Measurements from ENCODE around the gene CLCN1.

Gene CLCN1

GRCh38 chr7:143322760-143323633 is 7.1 kb downstream of the CLCN1 start:
- Histone ChIP-seq H4K20me1 (ENCODE audit: insufficient read depth, low read length) (no peaks in the 10 kb centered on the region), H3K9ac (ENCODE audit: low read length) (no peak overlapping the region), H3K4me2 (ENCODE audit: low read depth, low read length) (no peak overlapping the region), H3K79me2 (ENCODE audit: low read length) (no peaks in the 10 kb centered on the region), H3K4me1 (ENCODE audit: low read length) (no peaks in the 10 kb centered on the region), H3F3A (ENCODE audit: insufficient read depth, low read length) (no peaks in the 10 kb centered on the region), H3K27ac (ENCODE audit: low read length) (no peak overlapping the region), H3K9me3 (replicated peaks; ENCODE audit: insufficient read depth, low read length) (no peaks in the 10 kb centered on the region), H3K36me3 (replicated peaks; ENCODE audit: insufficient read depth, low read length) (no peaks in the 10 kb centered on the region), H3K9me2 (replicated peaks; ENCODE audit: insufficient read depth, low read length) (no peaks in the 10 kb centered on the region), H3K4me3 (ENCODE audit: low read length) (no peak overlapping the region), H2AFZ (ENCODE audit: low read length) (no peak overlapping the region), H3K27me3 (replicated peaks; ENCODE audit: insufficient read depth, low read length) (no peaks in the 10 kb centered on the region)
- TF ChIP-seq EZH2 (optimal IDR thresholded peaks at IDR 0.05; ENCODE audit: low read depth, low read length) (no peak), EZH2phosphoT487 (IDR thresholded peaks at IDR 0.05; ENCODE audit: low read length) (no peak), CTCF (IDR thresholded peaks at IDR 0.05; ENCODE audit: low read length) (no peak)
- no peak for DNase-seq

GRCh38 chr7:143323653-143324052 is 7.7 kb downstream of the CLCN1 start:
- Histone ChIP-seq H3K36me3 (replicated peaks; ENCODE audit: insufficient read depth, low read length) (no peaks in the 10 kb centered on the region), H3K4me1 (ENCODE audit: low read length) (no peaks in the 10 kb centered on the region), H3K4me3 (ENCODE audit: low read length) (no peak overlapping the region), H4K20me1 (ENCODE audit: insufficient read depth, low read length) (no peaks in the 10 kb centered on the region), H3K9me3 (replicated peaks; ENCODE audit: insufficient read depth, low read length) (no peaks in the 10 kb centered on the region), H3K4me2 (ENCODE audit: low read depth, low read length) (no peak overlapping the region), H2AFZ (ENCODE audit: low read length) (no peak overlapping the region), H3K27me3 (replicated peaks; ENCODE audit: insufficient read depth, low read length) (no peaks in the 10 kb centered on the region), H3K9me2 (replicated peaks; ENCODE audit: insufficient read depth, low read length) (no peaks in the 10 kb centered on the region), H3K27ac (ENCODE audit: low read length) (no peak overlapping the region), H3F3A (ENCODE audit: insufficient read depth, low read length) (no peaks in the 10 kb centered on the region), H3K79me2 (ENCODE audit: low read length) (no peaks in the 10 kb centered on the region), H3K9ac (ENCODE audit: low read length) (no peak overlapping the region)
- no peak for DNase-seq
- TF ChIP-seq EZH2phosphoT487 (IDR thresholded peaks at IDR 0.05; ENCODE audit: low read length) (no peak), CTCF (IDR thresholded peaks at IDR 0.05; ENCODE audit: low read length) (no peak), EZH2 (optimal IDR thresholded peaks at IDR 0.05; ENCODE audit: low read depth, low read length) (no peak)

- Histone ChIP-seq H3K36me3 (replicated peaks; ENCODE audit: insufficient read depth, low read length) (no peaks in the 10 kb centered on the region), H3K4me1 (ENCODE audit: low read length) (no peaks in the 10 kb centered on the region), H3K27me3 (replicated peaks; ENCODE audit: insufficient read depth, low read length) (no peaks in the 10 kb centered on the region), H3K27ac (ENCODE audit: low read length) (no peak overlapping the region), H3K9ac (ENCODE audit: low read length) (no peak overlapping the region), H3K79me2 (ENCODE audit: low read length) (no peaks in the 10 kb centered on the region), H4K20me1 (ENCODE audit: insufficient read depth, low read length) (no peaks in the 10 kb centered on the region), H3F3A (ENCODE audit: insufficient read depth, low read length) (no peaks in the 10 kb centered on the region), H2AFZ (ENCODE audit: low read length) (no peak overlapping the region), H3K9me2 (replicated peaks; ENCODE audit: insufficient read depth, low read length) (no peaks in the 10 kb centered on the region), H3K4me2 (ENCODE audit: low read depth, low read length) (no peak overlapping the region), H3K9me3 (replicated peaks; ENCODE audit: insufficient read depth, low read length) (no peaks in the 10 kb centered on the region), H3K4me3 (ENCODE audit: low read length) (no peak overlapping the region)
- no peak for DNase-seq
- no peak for TF ChIP-seq EZH2phosphoT487 (IDR thresholded peaks at IDR 0.05; ENCODE audit: low read length)
- TF ChIP-seq EZH2 (optimal IDR thresholded peaks at IDR 0.05; ENCODE audit: low read depth, low read length), result no peak
- no peak for TF ChIP-seq CTCF (IDR thresholded peaks at IDR 0.05; ENCODE audit: low read length)
These were observed 9.3 kb downstream of the CLCN1 start for GRCh38 chr7:143325240-143325639.
